ENCODE data around the gene ZNF787. TPM values are rescaled to one million over a fixed set of nuclear protein-coding genes. Genes with fewer than 3 reads are reported as not detected.

Gene ZNF787
- total and polyA plus RNA-seq, 2 of the 4 experiments (the other 2 are of a cell fraction) = 4.8 to 11.2 TPM

DNA sequence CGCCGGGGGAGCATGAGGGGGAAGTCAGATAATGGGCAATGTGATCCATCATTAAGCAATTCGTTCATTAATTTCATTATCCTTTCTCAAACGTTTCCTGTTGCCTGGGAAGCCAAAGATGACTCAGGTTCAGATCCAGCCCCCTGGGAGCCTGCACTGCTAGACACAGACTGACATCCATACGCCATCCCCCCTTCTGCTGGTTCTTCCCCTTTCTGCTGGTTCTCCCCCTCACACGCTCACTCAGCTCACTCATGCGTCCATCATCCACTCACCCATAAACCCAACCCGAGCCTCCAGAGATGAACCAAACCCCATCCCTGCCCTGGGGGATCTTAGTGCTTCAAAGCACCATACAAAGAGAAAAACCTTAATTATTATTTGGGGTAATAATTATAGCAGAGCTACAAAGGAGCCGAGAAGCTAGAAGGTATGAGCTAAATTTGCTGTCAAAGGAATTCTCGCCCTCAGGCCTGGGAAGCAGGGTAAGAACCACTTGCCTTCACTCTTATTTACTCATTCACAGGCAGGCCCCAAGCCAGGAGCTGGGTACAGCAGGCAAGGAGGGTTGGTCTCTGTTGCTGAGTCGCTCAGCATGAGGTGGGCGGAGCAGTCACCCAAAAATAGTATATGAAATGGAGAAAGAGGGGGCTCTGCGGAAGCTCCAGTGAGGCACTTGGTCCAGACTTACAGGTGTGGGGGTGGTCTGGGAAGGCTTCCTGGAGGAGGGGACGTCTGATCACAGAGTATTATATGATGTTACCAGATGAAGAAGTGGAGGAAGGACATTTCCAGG is 13.0 kb upstream of the ZNF787 start:
- intact Hi-C loops (cut with micrococcal nuclease) = no loop called here
- Histone ChIP-seq H3K9me3 (ENCODE audit: control insufficient read depth, insufficient read depth, low read length) (no peaks in the 10 kb centered on the region), H4K8ac (ENCODE audit: low read depth in 2 of 2, low read length in 2 of 2) (no peak overlapping the region), H3K27ac (ENCODE audit: insufficient read depth, low read length) (no peak overlapping the region), H3K9me1 (ENCODE audit: insufficient read depth, low read length) (no peaks in the 10 kb centered on the region; the same call in 1 of the 2 replicates), H2BK15ac (ENCODE audit: low read depth, low read length) (no peak overlapping the region), H2AFZ (replicated peaks; ENCODE audit: low read length, poor library complexity) (peak overlapping the region; percentile 57), H3K14ac (replicated peaks; ENCODE audit: low read depth, low read length) (no peak overlapping the region), H3K36me3 (ENCODE audit: control insufficient read depth, insufficient read depth, low read length) (no peaks in the 10 kb centered on the region), H4K91ac (ENCODE audit: insufficient read depth, low read depth, low read length) (no peak overlapping the region), H3K9ac (ENCODE audit: low read depth, low read length) (no peak overlapping the region), H3K56ac (ENCODE audit: extremely low read depth, insufficient read depth, low read length) (no peak overlapping the region), H3K4me2 (ENCODE audit: low read depth, low read length) (no peak overlapping the region), H3K4me1 (ENCODE audit: control insufficient read depth, insufficient read depth, low read length) (peaks cover 11% of the 10 kb centered on the region; the same call in 1 of the 2 replicates), H3K23ac (ENCODE audit: low read depth, low read length) (no peak overlapping the region), H2AK5ac (ENCODE audit: low read depth, low read length) (no peak overlapping the region; the same call in 1 of the 2 replicates), H3K18ac (ENCODE audit: low read depth, low read length) (no peak overlapping the region), H2AK9ac (replicated peaks; ENCODE audit: low read depth, low read length, poor library complexity) (no peak overlapping the region), H3K4me3 (ENCODE audit: insufficient read depth, low read depth, low read length) (no peak overlapping the region), H2BK5ac (ENCODE audit: low read depth, low read length, poor library complexity, severe bottlenecking) (no peak overlapping the region), H2BK120ac (ENCODE audit: low read depth, low read length) (no peak overlapping the region), H2BK20ac (ENCODE audit: low read depth, low read length) (no peak overlapping the region), H3K79me1 (ENCODE audit: low read depth in 1 of 2, low read length in 2 of 2) (no peaks in the 10 kb centered on the region), H4K5ac (ENCODE audit: low read depth, low read length) (no peak overlapping the region), H3K27me3 (ENCODE audit: control insufficient read depth, insufficient read depth, low read length) (no peaks in the 10 kb centered on the region), H3K4ac (ENCODE audit: low read depth, low read length) (no peak overlapping the region), H4K20me1 (ENCODE audit: insufficient read depth, low read length) (no peaks in the 10 kb centered on the region)
- TF ChIP-seq RCOR1 (IDR thresholded peaks at IDR 0.05; ENCODE audit: insufficient replicate concordance, low read length) = no peak
- no peak for TF ChIP-seq CTCF (conservative IDR thresholded peaks at IDR 0.05; ENCODE audit: low read depth, low read length)
- DNase-seq (peak; percentile 17), ATAC-seq (ENCODE audit: low read depth) (peak; percentile 22; the same call in 1 of the 2 replicates)
- in situ Hi-C loops (cut with MboI; ENCODE audit: low sequenced_read_pairs) = loop anchor here (25.0 kb wide), 2 partner anchors 447 to 1672 kb away; partner anchors contain the start of genes CDC42EP5, EPN1 and LENG9
- ChIA-PET POLR2A (ENCODE audit: unreplicated experiment) (no interaction called here), CTCF (no interaction called here)
- dilution Hi-C loops (cut with HindIII; ENCODE audit: low sequenced_read_pairs, unreplicated experiment) = no loop called here
- 76% methylated on average over 6 of the region's 14 CpGs; no CpG with 5 or more reads in 1 of the 2 experiments for WGBS, 2 experiments (ENCODE audit: extremely low coverage in 2 of 2, insufficient read length in 1 of 2)
- no TSS peak for BruUV-seq (replicated peaks)

Data from IMR-90 (cell line).